ENCODE data around the gene ITPKB.

Gene ITPKB

DNA sequence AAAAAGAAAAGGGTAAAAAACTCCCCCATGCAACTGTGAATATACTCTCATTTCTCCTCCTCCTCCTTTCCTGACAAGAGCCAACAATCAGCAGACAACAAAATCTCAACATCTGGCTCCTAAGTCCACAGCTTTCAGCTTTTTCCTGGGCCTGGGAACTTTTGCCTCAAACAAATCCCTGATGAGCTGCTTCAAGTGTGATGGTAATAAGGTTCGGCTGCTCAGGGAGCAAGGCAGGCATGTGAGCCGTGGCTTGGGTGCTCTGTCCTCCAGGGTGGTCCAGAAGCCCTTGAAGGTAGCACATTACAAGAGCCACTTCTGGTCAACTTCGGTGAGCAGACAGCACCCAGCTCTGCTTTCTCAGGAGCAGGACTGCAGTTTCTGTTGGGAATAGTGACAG is 46.3 kb downstream of the ITPKB start:
- TF ChIP-seq, protein P1, sequence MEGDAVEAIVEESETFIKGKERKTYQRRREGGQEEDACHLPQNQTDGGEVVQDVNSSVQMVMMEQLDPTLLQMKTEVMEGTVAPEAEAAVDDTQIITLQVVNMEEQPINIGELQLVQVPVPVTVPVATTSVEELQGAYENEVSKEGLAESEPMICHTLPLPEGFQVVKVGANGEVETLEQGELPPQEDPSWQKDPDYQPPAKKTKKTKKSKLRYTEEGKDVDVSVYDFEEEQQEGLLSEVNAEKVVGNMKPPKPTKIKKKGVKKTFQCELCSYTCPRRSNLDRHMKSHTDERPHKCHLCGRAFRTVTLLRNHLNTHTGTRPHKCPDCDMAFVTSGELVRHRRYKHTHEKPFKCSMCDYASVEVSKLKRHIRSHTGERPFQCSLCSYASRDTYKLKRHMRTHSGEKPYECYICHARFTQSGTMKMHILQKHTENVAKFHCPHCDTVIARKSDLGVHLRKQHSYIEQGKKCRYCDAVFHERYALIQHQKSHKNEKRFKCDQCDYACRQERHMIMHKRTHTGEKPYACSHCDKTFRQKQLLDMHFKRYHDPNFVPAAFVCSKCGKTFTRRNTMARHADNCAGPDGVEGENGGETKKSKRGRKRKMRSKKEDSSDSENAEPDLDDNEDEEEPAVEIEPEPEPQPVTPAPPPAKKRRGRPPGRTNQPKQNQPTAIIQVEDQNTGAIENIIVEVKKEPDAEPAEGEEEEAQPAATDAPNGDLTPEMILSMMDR (IDR thresholded peaks at IDR 0.05; ENCODE audit: low read depth, low read length): no peak
- DNase-seq (ENCODE audit: low read depth in 2 of 2): no peak

DNA sequence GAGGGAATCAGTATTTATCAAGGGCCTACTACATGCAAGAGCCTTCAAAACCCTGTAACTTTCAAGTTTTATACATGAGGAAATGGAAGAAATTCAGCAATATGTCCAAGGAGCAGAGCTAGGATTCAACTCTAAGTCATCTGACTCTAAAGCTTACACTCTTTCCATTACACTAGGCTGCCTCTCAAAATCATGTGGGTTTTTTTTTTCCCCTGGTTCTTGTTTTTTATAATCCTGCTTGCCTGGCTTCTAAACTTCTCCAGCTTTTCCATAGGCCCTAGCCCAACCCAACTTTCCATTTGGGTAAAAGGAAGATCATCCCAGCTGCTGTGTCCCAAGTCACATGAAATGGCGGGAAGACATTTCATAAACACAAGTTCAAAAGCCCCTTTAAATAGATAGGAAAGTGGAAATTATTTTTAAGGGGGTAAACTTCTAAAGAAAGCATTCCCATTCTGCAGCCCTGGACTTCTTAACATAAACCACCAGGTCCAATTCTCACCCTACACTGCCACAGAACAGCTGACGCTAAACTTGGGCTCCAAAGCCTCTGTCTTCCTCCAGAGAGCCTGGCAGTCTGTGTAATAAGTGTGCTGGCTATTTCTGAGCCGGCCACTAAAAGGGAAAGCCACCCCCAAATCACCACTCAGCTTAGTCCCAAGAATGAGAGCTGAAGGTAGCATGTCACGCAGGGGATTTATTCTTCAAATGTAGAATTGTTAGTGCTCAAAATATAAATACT is 46.9 kb downstream of the ITPKB start:
- no peak overlapping the region for H3K4me3 ChIP-seq (replicated peaks in 1 of 2; ENCODE audit: low read depth in 2 of 2, low read length in 2 of 2)
- DNase-seq (ENCODE audit: low read depth in 2 of 2): no peak
- TF ChIP-seq, protein P1 (IDR thresholded peaks at IDR 0.05; ENCODE audit: low read depth, low read length): no peak

More for the DNA sequence above, 46.3 kb downstream of the ITPKB start:
- H3K4me3 ChIP-seq (replicated peaks in 1 of 2; ENCODE audit: low read depth in 2 of 2, low read length in 2 of 2): no peak overlapping the region

DNA sequence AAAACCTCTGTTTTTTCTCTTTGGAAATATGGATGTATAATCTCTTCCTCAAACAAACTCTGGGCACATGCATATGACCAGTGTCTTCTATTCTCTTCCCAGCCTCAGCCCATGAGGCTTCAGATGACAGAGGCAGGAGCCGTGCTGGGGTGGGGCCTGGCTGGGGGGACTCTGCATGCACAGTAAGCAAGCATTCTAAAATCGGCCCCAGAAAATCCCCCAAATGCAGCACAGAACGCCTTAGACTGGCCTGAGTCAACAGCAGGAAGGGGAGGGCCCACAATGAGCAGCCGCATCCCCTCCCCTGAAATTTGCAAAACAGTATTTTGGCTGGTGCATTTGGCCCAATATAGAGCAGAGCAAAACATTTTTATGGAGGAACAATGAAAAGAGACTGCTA is 47.8 kb downstream of the ITPKB start:
- TF ChIP-seq, protein P1 (IDR thresholded peaks at IDR 0.05; ENCODE audit: low read depth, low read length): no peak
- no peak for DNase-seq (ENCODE audit: low read depth in 2 of 2)
- H3K4me3 ChIP-seq (replicated peaks in 1 of 2; ENCODE audit: low read depth in 2 of 2, low read length in 2 of 2): no peak overlapping the region

DNA sequence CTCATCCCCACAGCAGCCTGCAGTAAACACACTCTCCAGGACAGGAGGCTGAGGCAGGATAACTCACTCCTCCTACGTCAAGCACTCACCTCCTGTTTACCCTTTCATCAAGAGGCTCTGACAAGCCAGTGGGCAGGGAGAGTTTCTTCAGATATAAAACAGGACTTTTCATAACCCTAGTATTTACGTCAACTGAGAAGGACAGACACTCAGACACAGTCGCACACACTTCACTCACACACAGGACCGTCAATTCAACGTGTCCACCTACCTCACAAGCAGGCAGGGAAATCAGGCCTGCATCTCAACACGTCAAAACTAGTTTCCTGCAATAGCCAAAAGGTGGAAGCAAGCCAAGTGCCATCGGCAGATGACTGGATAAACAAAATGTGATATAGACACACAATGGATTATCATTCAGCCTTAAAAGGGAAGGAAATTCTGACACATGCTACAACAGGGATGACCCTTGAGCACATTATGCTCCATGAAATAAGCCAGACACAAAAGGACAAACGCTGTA is 48.6 kb downstream of the ITPKB start:
- no peak overlapping the region for H3K4me3 ChIP-seq (replicated peaks in 1 of 2; ENCODE audit: low read depth in 2 of 2, low read length in 2 of 2)
- DNase-seq (ENCODE audit: low read depth in 2 of 2): peak in 1 of 2 donors; percentile 29
- TF ChIP-seq, protein P1 (IDR thresholded peaks at IDR 0.05; ENCODE audit: low read depth, low read length): no peak

DNA sequence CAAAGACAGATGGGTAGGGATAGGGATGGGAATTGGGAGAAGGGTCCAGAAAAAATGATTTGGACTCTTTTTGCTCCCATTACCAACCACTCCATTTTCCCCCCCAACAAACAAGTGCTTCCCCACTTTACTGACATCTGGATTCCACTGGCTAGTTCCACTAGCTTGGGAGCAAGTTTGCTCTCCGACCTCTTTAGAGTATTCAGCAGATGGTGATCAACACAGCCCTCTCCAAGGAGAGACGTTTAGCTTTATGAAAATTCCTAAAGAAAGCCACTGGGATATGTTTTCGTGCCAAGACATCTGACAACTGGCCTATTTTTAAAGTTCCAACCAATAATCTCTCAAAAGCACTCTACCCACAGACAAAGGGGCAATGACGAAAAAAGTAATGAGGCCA is 50.3 kb downstream of the ITPKB start:
- no peak overlapping the region for H3K4me3 ChIP-seq (replicated peaks in 1 of 2; ENCODE audit: low read depth in 2 of 2, low read length in 2 of 2)
- TF ChIP-seq, protein P1 (IDR thresholded peaks at IDR 0.05; ENCODE audit: low read depth, low read length): no peak
- no peak for DNase-seq (ENCODE audit: low read depth in 2 of 2)

DNA sequence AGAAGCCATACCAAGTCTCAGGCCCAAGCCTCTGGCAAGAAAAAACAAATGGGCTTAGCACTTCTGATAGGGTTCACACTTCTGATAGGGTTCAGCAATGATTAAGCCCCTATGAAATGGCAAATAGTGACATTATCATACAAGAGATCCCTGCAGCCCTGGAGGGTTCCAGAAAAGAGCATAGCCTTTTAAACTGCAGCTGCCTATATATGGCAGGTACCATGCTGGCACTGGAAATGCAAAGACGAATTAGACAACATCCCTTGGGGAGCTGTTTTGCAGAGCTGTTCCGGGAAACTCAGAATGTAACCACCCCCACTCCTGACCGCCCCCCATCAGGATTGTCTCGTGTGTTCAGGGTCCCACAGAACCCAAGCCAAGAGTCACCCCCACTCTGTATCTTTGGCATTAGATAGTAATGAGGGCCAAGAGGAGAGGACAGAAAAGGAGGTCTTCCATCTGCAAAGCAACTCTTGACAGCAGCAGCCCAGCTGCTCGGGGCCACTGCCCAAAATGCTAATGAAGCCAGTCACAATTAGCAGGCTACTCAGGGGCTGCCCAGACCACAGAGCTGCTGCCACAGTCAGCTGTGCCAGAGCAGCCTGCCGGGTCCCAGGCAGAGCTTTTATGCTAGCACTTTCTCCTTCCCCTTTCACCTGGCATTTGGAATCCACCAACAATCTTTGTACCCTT is 50.9 kb downstream of the ITPKB start:
- no peak for DNase-seq (ENCODE audit: low read depth in 2 of 2)
- TF ChIP-seq, protein P1 (IDR thresholded peaks at IDR 0.05; ENCODE audit: low read depth, low read length): no peak
- H3K4me3 ChIP-seq (replicated peaks in 1 of 2; ENCODE audit: low read depth in 2 of 2, low read length in 2 of 2): no peak overlapping the region
